ENCODE data around the gene MBNL1. TPM values are rescaled to one million over a fixed set of nuclear protein-coding genes. Genes with fewer than 3 reads are reported as not detected.

The MBNL1 gene
- total and polyA plus RNA-seq, 2 of the 13 experiments (the other 11 are each of a cell fraction or from before 2014, with no cell fraction given) = 27.1 to 55.4 TPM

DNA sequence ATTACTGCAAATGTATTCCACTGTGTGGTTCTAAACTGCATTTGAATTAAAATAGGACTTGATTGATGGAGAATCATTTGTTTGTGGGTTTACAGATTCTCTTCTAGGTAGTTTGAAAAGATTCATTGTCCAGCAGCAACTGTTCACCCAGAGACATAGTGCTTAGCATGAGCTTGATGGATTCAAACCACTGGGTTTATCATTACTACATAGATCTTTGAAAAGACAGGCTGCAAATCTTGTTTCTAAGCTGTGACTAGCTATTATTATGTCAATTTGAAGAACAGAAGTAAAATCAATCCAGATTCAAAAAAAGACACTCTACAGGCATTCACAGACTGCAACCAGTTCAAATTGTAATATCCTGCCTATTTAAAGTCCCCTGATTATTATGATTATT is 49.8 kb downstream of the MBNL1 start (continued):
- no peak for TF ChIP-seq ZNF556 (CRISPR knock-in tag; IDR thresholded peaks at IDR 0.05; ENCODE audit: borderline replicate concordance)
- no peak for TF ChIP-seq LCORL (IDR thresholded peaks at IDR 0.05)
- TF ChIP-seq LCORL (CRISPR knock-in tag; IDR thresholded peaks at IDR 0.05) = no peak
- TF ChIP-seq ATF4 (CRISPR knock-in tag; IDR thresholded peaks at IDR 0.05) = no peak
- no peak for TF ChIP-seq NAIF1 (CRISPR knock-in tag; IDR thresholded peaks at IDR 0.05; ENCODE audit: borderline replicate concordance)
- TF ChIP-seq ZNF879 (CRISPR knock-in tag; IDR thresholded peaks at IDR 0.05) = no peak

- intact Hi-C loops (cut with micrococcal nuclease; ENCODE audit: unreplicated experiment) = no loop called here
- Histone ChIP-seq H3K27me3 (ENCODE audit: control insufficient read depth in 1 of 2, insufficient read depth in 2 of 2, low read length in 2 of 2) (no peaks in the 10 kb centered on the region), H3K79me2 (ENCODE audit: insufficient read depth, low read length) (peaks cover 66% of the 10 kb centered on the region), H3K4me3 (replicated peaks in 1 of 3; ENCODE audit: insufficient read depth in 1 of 3, low read depth in 2 of 3, low read length in 3 of 3) (no peak overlapping the region), H3K9me3 (ENCODE audit: low read length) (no peaks in the 10 kb centered on the region), H3K4me1 (ENCODE audit: insufficient read depth, low read length) (peaks cover 25% of the 10 kb centered on the region), H3K36me3 (replicated peaks in 1 of 2; ENCODE audit: control insufficient read depth in 1 of 2, insufficient read depth in 2 of 2, low read length in 2 of 2) (peaks cover 0 to 4% of the 10 kb centered on the region in 2 experiments; a peak in 2 of 5 replicates), H3K9ac (ENCODE audit: insufficient read depth, low read depth, low read length) (no peak overlapping the region), H4K20me1 (ENCODE audit: insufficient read depth, low read length) (no peaks in the 10 kb centered on the region), H2AFZ (ENCODE audit: low read length) (no peak overlapping the region), H3K27ac (ENCODE audit: extremely low read length, insufficient read depth, low read length) (no peak overlapping the region), H3K4me2 (ENCODE audit: low read depth, low read length) (no peak overlapping the region)
- FAIRE-seq (no peak), ATAC-seq (no peak), DNase-seq (ENCODE audit: low spot score) (no peak)
- 91% methylated on average over 2 of the region's 2 CpGs for WGBS (ENCODE audit: low lambda C conversion rate)
- POLR2A ChIA-PET = no interaction called here
- in situ Hi-C loops (cut with HindIII; ENCODE audit: extremely low pct_ligation_motif_present, low pct_unique_long_range_greater_than_20kb) = no loop called here
- BruUV-seq (replicated peaks) = no TSS peak
- no peak for TF ChIP-seq PBX2 (CRISPR knock-in tag; IDR thresholded peaks at IDR 0.05)
- TF ChIP-seq ATF7 (IDR thresholded peaks at IDR 0.05) = peak; percentile 67; the same call in 1 of the 2 replicates
- TF ChIP-seq ATF7 (CRISPR knock-in tag; IDR thresholded peaks at IDR 0.05) = no peak
- CTCF ChIA-PET (ENCODE audit: low intra/inter-chr PET ratio, low total read pairs) = no interaction called here
Measured at GRCh38 chr3:152319256-152319655, 50.5 kb downstream of the MBNL1 start.
